GM12891 (cell line): ENCODE measurements around the gene ADPGK.

Experiments
- POLR2A ChIP-seq: IDR thresholded peaks from 2 replicates; pipeline ENCODE4 v1.6.1; 2011; ENCODE audit warnings: low read depth, low read length, control low read depth
- POLR2AphosphoS5 ChIP-seq: IDR thresholded peaks from 2 replicates; pipeline ENCODE4 v1.6.1; 2011; ENCODE audit warnings: low read depth, low read length, control low read depth

DNA sequence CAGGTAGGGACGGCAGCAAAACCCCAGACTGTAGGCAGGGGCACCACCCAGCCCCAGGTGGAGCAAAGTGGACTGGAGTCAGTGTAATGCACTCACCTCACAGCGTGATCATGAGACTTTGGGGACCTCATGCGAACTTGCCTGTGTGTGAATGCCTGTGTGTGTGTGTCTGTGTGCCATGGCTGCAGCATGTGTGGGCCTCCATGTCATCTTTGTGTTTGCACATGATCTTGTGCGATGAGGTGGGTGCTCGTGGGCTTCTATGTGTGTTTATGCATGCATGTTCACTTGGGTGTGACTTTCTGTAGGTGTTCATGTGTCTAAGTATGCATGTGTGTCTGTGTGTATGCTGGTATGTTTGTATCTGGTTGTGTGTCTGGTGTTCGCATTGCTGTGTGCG is 41.2 kb upstream of the ADPGK start:
- TF ChIP-seq POLR2A (no peak), POLR2AphosphoS5 (no peak)
